ENCODE data around the gene TRIP13.

The TRIP13 gene

DNA sequence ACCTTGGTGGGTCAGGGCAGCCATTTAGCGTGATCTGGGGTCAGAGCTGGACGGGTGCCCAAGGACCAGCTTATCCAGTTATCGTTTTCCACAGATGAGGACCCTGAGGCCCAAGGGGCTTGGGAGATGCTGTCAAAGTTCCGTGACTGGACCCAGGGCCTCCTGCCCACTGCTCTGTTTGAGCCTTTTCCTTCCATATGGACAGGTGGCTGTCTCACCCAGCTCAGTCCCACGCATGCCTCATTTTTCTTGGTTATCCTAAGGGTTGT lies 56.5 kb downstream of the TRIP13 start:
- Histone ChIP-seq H3K9ac (ENCODE audit: low read length) (no peak overlapping the region), H3K9me3 (replicated peaks; ENCODE audit: insufficient read depth, low read length) (no peaks in the 10 kb centered on the region), H3K4me1 (ENCODE audit: low read length) (peaks cover 7% of the 10 kb centered on the region; the same call in 1 of the 2 replicates), H3K27ac (ENCODE audit: low read length) (no peak overlapping the region), H4K20me1 (ENCODE audit: insufficient read depth, low read length) (no peaks in the 10 kb centered on the region), H3K79me2 (ENCODE audit: low read length) (no peaks in the 10 kb centered on the region), H2AFZ (ENCODE audit: low read length) (no peak overlapping the region), H3K36me3 (replicated peaks; ENCODE audit: insufficient read depth, low read length) (no peaks in the 10 kb centered on the region), H3K4me3 (ENCODE audit: low read length) (no peak overlapping the region), H3K4me2 (ENCODE audit: low read depth, low read length) (no peak overlapping the region), H3F3A (ENCODE audit: insufficient read depth, low read length) (no peaks in the 10 kb centered on the region), H3K9me2 (replicated peaks; ENCODE audit: insufficient read depth, low read length) (no peaks in the 10 kb centered on the region), H3K27me3 (replicated peaks; ENCODE audit: insufficient read depth, low read length) (peaks cover 32% of the 10 kb centered on the region)
- TF ChIP-seq EZH2phosphoT487 (IDR thresholded peaks at IDR 0.05; ENCODE audit: low read length) (no peak), EZH2 (optimal IDR thresholded peaks at IDR 0.05; ENCODE audit: low read depth, low read length) (no peak)
- TF ChIP-seq, protein P1, sequence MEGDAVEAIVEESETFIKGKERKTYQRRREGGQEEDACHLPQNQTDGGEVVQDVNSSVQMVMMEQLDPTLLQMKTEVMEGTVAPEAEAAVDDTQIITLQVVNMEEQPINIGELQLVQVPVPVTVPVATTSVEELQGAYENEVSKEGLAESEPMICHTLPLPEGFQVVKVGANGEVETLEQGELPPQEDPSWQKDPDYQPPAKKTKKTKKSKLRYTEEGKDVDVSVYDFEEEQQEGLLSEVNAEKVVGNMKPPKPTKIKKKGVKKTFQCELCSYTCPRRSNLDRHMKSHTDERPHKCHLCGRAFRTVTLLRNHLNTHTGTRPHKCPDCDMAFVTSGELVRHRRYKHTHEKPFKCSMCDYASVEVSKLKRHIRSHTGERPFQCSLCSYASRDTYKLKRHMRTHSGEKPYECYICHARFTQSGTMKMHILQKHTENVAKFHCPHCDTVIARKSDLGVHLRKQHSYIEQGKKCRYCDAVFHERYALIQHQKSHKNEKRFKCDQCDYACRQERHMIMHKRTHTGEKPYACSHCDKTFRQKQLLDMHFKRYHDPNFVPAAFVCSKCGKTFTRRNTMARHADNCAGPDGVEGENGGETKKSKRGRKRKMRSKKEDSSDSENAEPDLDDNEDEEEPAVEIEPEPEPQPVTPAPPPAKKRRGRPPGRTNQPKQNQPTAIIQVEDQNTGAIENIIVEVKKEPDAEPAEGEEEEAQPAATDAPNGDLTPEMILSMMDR (IDR thresholded peaks at IDR 0.05; ENCODE audit: low read length) = no peak
- DNase-seq = no peak

DNA sequence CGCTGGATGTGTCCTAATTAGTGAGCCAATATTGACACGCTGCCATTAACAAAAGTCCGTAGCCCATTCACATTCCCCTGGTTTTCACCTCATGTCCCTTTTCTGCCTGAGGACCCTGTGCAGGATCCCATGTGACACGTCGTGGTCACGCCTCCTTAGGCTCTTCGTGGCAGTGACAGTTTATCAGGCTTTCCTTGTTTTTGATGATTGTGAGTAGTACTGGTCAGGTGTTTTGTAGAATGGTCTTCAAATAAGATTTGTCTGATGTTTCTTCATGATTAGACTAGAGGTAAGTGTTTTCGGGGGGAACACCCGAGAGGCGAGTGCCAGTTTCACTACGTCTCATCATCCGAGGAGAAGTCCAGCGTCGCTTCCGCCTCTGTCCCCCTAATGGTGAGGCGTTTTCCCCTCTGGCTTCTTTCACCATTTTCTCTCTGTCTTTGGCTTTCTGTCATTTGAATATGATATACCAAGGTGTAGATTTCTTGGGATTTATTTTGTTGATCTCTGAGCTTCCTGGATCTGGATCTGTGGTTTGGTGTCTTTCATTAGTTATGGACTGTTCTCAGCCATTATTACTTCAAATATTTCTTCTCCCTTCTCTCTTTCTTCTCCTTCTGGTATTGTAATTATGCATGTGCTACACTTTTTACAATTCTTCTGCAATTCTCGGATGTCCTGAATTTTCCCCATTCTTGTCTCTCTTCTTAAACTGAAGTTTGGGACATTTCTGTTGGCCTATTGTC lies 57.3 kb downstream of the TRIP13 start:
- Histone ChIP-seq H3K4me3 (ENCODE audit: low read length) (no peak overlapping the region), H3K9me3 (replicated peaks; ENCODE audit: insufficient read depth, low read length) (no peaks in the 10 kb centered on the region), H3K4me1 (ENCODE audit: low read length) (peaks cover 7% of the 10 kb centered on the region; the same call in 1 of the 2 replicates), H3K79me2 (ENCODE audit: low read length) (no peaks in the 10 kb centered on the region), H3F3A (ENCODE audit: insufficient read depth, low read length) (no peaks in the 10 kb centered on the region), H3K36me3 (replicated peaks; ENCODE audit: insufficient read depth, low read length) (no peaks in the 10 kb centered on the region), H2AFZ (ENCODE audit: low read length) (no peak overlapping the region), H4K20me1 (ENCODE audit: insufficient read depth, low read length) (no peaks in the 10 kb centered on the region), H3K27me3 (replicated peaks; ENCODE audit: insufficient read depth, low read length) (peaks cover 32% of the 10 kb centered on the region), H3K27ac (ENCODE audit: low read length) (no peak overlapping the region), H3K4me2 (ENCODE audit: low read depth, low read length) (no peak overlapping the region), H3K9me2 (replicated peaks; ENCODE audit: insufficient read depth, low read length) (no peaks in the 10 kb centered on the region), H3K9ac (ENCODE audit: low read length) (no peak overlapping the region)
- no peak for DNase-seq
- no peak for TF ChIP-seq EZH2phosphoT487 (IDR thresholded peaks at IDR 0.05; ENCODE audit: low read length)
- TF ChIP-seq EZH2 (optimal IDR thresholded peaks at IDR 0.05; ENCODE audit: low read depth, low read length) = no peak
- TF ChIP-seq, protein P1 (IDR thresholded peaks at IDR 0.05; ENCODE audit: low read length) = no peak

DNA sequence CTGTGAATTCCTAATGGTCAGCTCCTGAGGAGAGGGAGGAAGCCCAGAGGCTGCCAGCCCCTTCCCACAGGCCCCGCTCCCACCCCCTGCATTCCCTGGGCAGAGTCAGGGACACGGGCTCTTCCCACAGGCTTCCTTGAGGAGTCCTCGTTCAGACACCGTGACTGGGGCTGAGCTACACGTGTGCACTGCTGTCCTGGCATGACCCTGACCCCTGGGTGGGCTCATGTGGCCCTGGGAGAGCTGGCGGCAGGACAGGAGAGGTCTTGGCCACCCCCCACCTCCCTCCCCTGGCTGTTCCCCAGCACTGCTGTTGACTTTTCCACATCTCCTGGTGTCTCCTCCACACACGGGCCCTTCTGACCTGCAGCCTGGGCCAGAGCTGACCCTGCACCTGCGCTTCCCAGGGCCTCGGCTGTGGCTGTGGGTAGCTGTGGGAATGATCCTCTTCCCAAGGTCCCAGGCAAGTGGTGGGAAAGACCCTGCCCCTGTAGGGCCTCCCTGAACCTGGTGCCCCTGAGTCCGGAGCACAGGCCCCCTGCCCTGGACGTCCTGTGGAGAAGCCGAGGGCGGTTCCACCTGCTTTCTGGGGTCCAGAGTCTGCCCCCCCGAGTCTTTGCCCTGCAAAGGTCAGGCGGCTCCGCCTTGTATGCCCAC lies 59.4 kb downstream of the TRIP13 start:
- Histone ChIP-seq H3K36me3 (replicated peaks; ENCODE audit: insufficient read depth, low read length) (no peaks in the 10 kb centered on the region), H3K27me3 (replicated peaks; ENCODE audit: insufficient read depth, low read length) (peaks cover 35% of the 10 kb centered on the region), H3K4me3 (ENCODE audit: low read length) (no peak overlapping the region), H3K9me3 (replicated peaks; ENCODE audit: insufficient read depth, low read length) (no peaks in the 10 kb centered on the region), H3K9ac (ENCODE audit: low read length) (no peak overlapping the region), H4K20me1 (ENCODE audit: insufficient read depth, low read length) (no peaks in the 10 kb centered on the region), H3K4me1 (ENCODE audit: low read length) (0 out of 2 replicates have a peak, but pooled peaks cover 2% of the 10 kb centered on the region), H3K27ac (ENCODE audit: low read length) (no peak overlapping the region), H2AFZ (ENCODE audit: low read length) (no peak overlapping the region), H3K9me2 (replicated peaks; ENCODE audit: insufficient read depth, low read length) (no peaks in the 10 kb centered on the region), H3K4me2 (ENCODE audit: low read depth, low read length) (no peak overlapping the region), H3K79me2 (ENCODE audit: low read length) (no peaks in the 10 kb centered on the region), H3F3A (ENCODE audit: insufficient read depth, low read length) (no peaks in the 10 kb centered on the region)
- DNase-seq = no peak
- no peak for TF ChIP-seq EZH2phosphoT487 (IDR thresholded peaks at IDR 0.05; ENCODE audit: low read length)
- TF ChIP-seq, protein P1 (IDR thresholded peaks at IDR 0.05; ENCODE audit: low read length) = no peak
- no peak for TF ChIP-seq EZH2 (optimal IDR thresholded peaks at IDR 0.05; ENCODE audit: low read depth, low read length)

All from MM.1S (cell line).